ENCODE measurements around the gene PRIM1.

Gene PRIM1

DNA sequence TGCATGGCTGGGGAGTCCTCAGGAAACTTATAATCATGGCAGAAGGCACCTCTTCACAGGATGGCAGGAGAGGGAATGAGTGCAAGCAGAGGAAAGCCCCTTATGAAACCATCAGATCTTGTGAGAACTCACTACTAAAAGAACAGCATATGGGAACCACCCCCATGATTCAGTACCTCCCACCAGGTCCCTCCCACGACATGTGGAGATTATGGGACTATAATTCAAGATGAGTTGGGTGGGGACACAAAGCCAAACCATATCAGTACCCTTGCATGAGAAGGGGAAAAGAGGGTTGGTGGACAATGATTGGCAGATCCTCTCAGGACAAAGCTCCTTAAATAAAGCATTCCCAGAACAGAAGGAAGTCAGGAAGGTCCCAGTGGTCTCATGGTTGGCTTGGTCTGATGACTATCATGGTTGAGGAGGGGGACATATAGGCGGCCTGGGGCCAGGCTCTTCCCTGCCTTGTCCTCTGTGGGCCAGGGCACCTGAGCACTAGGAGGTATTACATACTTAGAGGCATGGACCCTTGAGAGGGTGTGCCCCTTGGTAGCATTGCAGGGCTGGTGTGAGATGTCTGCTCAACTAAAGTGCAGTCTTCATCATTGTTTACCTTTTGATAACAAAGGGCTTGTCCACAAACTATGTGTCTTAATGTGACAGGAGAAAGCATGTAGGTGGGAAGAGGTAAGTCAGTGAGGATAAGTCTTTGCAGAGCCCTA is 33.2 kb upstream of the PRIM1 start:
- H3K4me3 ChIP-seq (ENCODE audit: insufficient read depth, low read depth, low read length) = no peak overlapping the region
- WGBS, 2 experiments = 81 to 85% methylated on average over 1 to 2 of the region's 2 CpGs
- H3K27ac ChIP-seq (ENCODE audit: insufficient read depth, low read depth, low read length, poor library complexity, severe bottlenecking) = no peak overlapping the region
- H3K36me3 ChIP-seq (ENCODE audit: control insufficient read depth, insufficient read depth, low read length) = no peaks in the 10 kb centered on the region
- no peaks in the 10 kb centered on the region for H3K9me3 ChIP-seq (ENCODE audit: control insufficient read depth, low read length)
- no peaks in the 10 kb centered on the region for H3K27me3 ChIP-seq (ENCODE audit: control insufficient read depth, insufficient read depth, low read length, poor library complexity, severe bottlenecking)
- H3K4me1 ChIP-seq (ENCODE audit: control insufficient read depth, insufficient read depth, low read length) = no peaks in the 10 kb centered on the region

DNA sequence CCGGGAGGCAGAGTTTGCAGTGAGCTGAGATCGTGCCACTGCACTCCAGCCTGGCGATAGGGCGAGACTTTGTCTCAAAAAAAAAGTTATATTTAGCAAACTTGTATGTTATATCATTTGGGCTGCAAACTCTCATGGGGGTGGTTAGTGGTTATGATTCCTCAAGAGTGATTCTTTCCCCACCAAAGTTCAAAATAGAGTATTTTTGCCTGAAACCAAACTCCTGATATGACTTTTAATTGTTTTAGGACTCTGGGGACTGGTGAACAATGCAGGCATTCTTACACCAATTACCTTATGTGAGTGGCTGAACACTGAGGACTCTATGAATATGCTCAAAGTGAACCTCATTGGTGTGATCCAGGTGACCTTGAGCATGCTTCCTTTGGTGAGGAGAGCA is 29.6 kb upstream of the PRIM1 start:
- WGBS, 2 experiments = 85 to 96% methylated on average over 4 of the region's 4 CpGs
- H3K36me3 ChIP-seq (ENCODE audit: control insufficient read depth, insufficient read depth, low read length) = no peaks in the 10 kb centered on the region

DNA sequence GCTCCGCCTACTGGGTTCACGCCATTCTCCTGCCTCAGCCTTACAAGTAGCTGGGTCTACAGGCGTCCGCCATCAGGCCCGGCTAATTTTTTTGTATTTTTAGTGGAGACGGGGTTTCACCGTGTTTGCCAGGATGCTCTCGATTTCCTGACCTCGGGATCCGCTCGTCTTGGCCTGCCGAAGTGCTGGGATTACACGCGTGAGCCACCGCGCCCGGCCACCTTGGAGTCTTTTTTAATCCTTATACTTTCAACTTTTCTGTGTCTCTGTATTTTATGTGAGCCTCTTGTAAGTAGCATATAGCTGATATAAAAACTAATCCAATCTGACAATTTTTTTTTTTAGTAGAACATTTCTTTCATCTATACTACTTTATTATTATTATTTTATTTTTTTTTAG is 26.6 kb upstream of the PRIM1 start:
- 93 to 95% methylated on average over 17 of the region's 17 CpGs for WGBS, 2 experiments
- H3K9me3 ChIP-seq (ENCODE audit: control insufficient read depth, low read length) = no peaks in the 10 kb centered on the region
- H3K27me3 ChIP-seq (ENCODE audit: control insufficient read depth, insufficient read depth, low read length, poor library complexity, severe bottlenecking) = no peaks in the 10 kb centered on the region
- H3K4me1 ChIP-seq (ENCODE audit: control insufficient read depth, insufficient read depth, low read length) = no peaks in the 10 kb centered on the region
- H3K4me3 ChIP-seq (ENCODE audit: insufficient read depth, low read depth, low read length) = no peak overlapping the region
- no peak overlapping the region for H3K27ac ChIP-seq (ENCODE audit: insufficient read depth, low read depth, low read length, poor library complexity, severe bottlenecking)
- no peaks in the 10 kb centered on the region for H3K36me3 ChIP-seq (ENCODE audit: control insufficient read depth, insufficient read depth, low read length)

More for the DNA sequence above, 29.6 kb upstream of the PRIM1 start:
- Histone ChIP-seq H3K9me3 (ENCODE audit: control insufficient read depth, low read length) (no peaks in the 10 kb centered on the region), H3K4me3 (ENCODE audit: insufficient read depth, low read depth, low read length) (no peak overlapping the region), H3K4me1 (ENCODE audit: control insufficient read depth, insufficient read depth, low read length) (no peaks in the 10 kb centered on the region), H3K27ac (ENCODE audit: insufficient read depth, low read depth, low read length, poor library complexity, severe bottlenecking) (no peak overlapping the region), H3K27me3 (ENCODE audit: control insufficient read depth, insufficient read depth, low read length, poor library complexity, severe bottlenecking) (no peaks in the 10 kb centered on the region)

DNA sequence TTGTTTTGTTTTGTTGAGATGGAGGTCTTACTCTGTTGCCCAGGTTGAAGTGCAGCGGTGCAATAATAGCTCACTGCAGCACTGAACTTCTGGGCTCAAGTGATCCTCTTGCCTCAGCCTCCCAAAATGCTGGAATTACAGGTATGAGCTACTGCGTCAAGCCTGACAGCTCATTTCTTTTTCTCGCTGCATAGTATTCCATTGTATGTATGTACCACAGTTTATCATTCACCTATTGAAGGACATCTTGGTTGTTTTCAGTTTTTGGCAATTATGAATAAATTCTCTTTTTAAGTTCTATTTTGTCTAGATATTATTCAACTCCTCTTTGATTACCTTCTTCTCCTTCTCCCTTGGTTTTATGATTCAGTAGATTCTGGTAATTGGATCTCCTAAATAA is 24.5 kb upstream of the PRIM1 start:
- Histone ChIP-seq H3K27me3 (ENCODE audit: control insufficient read depth, insufficient read depth, low read length, poor library complexity, severe bottlenecking) (no peaks in the 10 kb centered on the region), H3K9me3 (ENCODE audit: control insufficient read depth, low read length) (no peaks in the 10 kb centered on the region), H3K4me3 (ENCODE audit: insufficient read depth, low read depth, low read length) (no peak overlapping the region), H3K4me1 (ENCODE audit: control insufficient read depth, insufficient read depth, low read length) (no peaks in the 10 kb centered on the region), H3K27ac (ENCODE audit: insufficient read depth, low read depth, low read length, poor library complexity, severe bottlenecking) (no peak overlapping the region), H3K36me3 (ENCODE audit: control insufficient read depth, insufficient read depth, low read length) (no peaks in the 10 kb centered on the region)
- 95 to 100% methylated on average over 3 of the region's 3 CpGs for WGBS, 2 experiments

DNA sequence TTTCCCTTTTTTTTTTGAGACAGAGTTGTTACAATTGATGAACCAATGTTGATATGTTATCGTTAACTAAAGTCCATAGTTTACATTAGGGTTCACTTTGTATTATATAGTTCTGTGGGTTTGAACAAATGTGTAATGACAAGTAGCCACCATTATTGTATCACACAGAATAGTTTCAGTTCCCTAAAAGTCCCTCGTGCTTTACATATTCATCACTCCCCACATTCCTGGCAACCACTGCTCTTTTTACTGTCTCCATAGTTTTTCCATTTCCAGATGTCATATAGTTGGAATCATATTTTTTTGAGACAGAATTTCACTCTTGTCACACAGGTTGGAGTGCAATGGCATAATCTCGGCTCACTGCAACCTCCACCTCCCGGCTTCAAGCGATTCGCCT is 23.5 kb upstream of the PRIM1 start:
- H3K4me3 ChIP-seq (ENCODE audit: insufficient read depth, low read depth, low read length) = no peak overlapping the region
- H3K27me3 ChIP-seq (ENCODE audit: control insufficient read depth, insufficient read depth, low read length, poor library complexity, severe bottlenecking) = no peaks in the 10 kb centered on the region
- no peaks in the 10 kb centered on the region for H3K4me1 ChIP-seq (ENCODE audit: control insufficient read depth, insufficient read depth, low read length)
- no peaks in the 10 kb centered on the region for H3K9me3 ChIP-seq (ENCODE audit: control insufficient read depth, low read length)
- no peaks in the 10 kb centered on the region for H3K36me3 ChIP-seq (ENCODE audit: control insufficient read depth, insufficient read depth, low read length)
- WGBS, 2 experiments = 72 to 80% methylated on average over 5 to 6 of the region's 6 CpGs
- no peak overlapping the region for H3K27ac ChIP-seq (ENCODE audit: insufficient read depth, low read depth, low read length, poor library complexity, severe bottlenecking)

DNA sequence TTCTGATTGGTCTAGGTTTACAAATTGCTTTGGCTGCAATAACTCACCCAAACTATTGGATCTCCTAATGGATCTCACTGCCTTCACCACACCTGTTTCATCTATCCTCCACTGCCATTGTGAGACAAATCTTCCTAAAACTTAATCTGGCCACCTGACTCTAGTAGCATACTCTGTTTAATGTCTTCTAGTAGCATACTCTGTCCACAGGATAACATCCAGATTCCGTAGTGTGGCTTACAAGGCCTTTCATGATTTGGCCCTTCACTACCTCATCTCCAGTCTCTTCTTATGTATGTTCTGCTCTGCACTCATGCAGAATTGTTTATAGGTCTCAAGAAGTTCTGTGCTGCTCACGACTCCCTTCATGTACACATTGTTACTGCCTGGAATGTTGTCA is 21.0 kb upstream of the PRIM1 start:
- Histone ChIP-seq H3K36me3 (ENCODE audit: control insufficient read depth, insufficient read depth, low read length) (no peaks in the 10 kb centered on the region), H3K9me3 (ENCODE audit: control insufficient read depth, low read length) (no peaks in the 10 kb centered on the region), H3K4me1 (ENCODE audit: control insufficient read depth, insufficient read depth, low read length) (no peaks in the 10 kb centered on the region), H3K4me3 (ENCODE audit: insufficient read depth, low read depth, low read length) (no peak overlapping the region), H3K27me3 (ENCODE audit: control insufficient read depth, insufficient read depth, low read length, poor library complexity, severe bottlenecking) (no peaks in the 10 kb centered on the region), H3K27ac (ENCODE audit: insufficient read depth, low read depth, low read length, poor library complexity, severe bottlenecking) (no peak overlapping the region)
- 89 to 98% methylated on average over 2 of the region's 2 CpGs for WGBS, 2 experiments

DNA sequence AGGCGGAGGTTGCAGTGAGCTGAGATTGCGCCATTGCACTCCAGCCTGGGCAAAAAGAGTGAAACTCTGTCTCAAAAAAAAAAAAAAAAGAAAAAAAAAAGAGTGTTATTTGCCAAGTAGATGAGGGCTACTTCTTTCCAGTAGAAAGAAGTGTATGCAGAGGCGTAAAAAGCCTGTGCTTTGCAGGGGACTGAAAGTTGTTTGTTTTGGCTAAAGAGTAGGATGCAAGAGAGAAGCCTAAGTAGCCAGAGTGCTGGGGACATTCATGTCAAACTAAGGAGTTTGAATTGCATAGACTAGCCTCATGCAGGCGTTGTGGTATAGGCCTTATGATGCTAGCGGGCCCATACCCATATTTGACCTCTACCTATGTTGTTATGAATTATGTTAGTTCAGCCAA is 20.5 kb upstream of the PRIM1 start:
- H3K36me3 ChIP-seq (ENCODE audit: control insufficient read depth, insufficient read depth, low read length) = no peaks in the 10 kb centered on the region
- no peak overlapping the region for H3K27ac ChIP-seq (ENCODE audit: insufficient read depth, low read depth, low read length, poor library complexity, severe bottlenecking)
- H3K9me3 ChIP-seq (ENCODE audit: control insufficient read depth, low read length) = no peaks in the 10 kb centered on the region
- no peaks in the 10 kb centered on the region for H3K4me1 ChIP-seq (ENCODE audit: control insufficient read depth, insufficient read depth, low read length)
- 85 to 88% methylated on average over 5 of the region's 5 CpGs for WGBS, 2 experiments
- no peaks in the 10 kb centered on the region for H3K27me3 ChIP-seq (ENCODE audit: control insufficient read depth, insufficient read depth, low read length, poor library complexity, severe bottlenecking)
- no peak overlapping the region for H3K4me3 ChIP-seq (ENCODE audit: insufficient read depth, low read depth, low read length)

DNA sequence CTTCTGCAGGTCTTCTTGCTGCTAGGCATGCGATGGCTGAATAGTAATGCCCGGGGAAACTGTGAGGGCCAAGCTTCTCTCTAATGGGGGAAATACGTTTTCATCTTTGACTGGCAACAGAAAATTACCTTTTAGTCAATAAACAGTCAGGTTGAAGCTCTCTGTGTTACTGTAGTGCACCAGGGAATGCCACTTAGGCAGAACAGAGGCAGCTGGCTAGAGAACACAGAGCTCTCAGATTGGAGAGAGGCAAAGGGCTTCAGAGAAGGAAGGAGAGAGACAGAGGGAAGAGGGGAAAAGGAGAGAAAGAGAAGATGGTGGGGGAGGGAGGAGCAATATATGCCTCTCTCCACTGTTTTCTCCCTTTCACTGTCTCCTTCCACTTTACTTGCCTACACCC is 17.7 kb upstream of the PRIM1 start:
- no peak overlapping the region for H3K27ac ChIP-seq (ENCODE audit: insufficient read depth, low read depth, low read length, poor library complexity, severe bottlenecking)
- H3K36me3 ChIP-seq (ENCODE audit: control insufficient read depth, insufficient read depth, low read length) = no peaks in the 10 kb centered on the region
- 84 to 87% methylated on average over 3 of the region's 3 CpGs for WGBS, 2 experiments
- H3K4me1 ChIP-seq (ENCODE audit: control insufficient read depth, insufficient read depth, low read length) = no peaks in the 10 kb centered on the region
- no peak overlapping the region for H3K4me3 ChIP-seq (ENCODE audit: insufficient read depth, low read depth, low read length)
- no peaks in the 10 kb centered on the region for H3K27me3 ChIP-seq (ENCODE audit: control insufficient read depth, insufficient read depth, low read length, poor library complexity, severe bottlenecking)
- no peaks in the 10 kb centered on the region for H3K9me3 ChIP-seq (ENCODE audit: control insufficient read depth, low read length)

DNA sequence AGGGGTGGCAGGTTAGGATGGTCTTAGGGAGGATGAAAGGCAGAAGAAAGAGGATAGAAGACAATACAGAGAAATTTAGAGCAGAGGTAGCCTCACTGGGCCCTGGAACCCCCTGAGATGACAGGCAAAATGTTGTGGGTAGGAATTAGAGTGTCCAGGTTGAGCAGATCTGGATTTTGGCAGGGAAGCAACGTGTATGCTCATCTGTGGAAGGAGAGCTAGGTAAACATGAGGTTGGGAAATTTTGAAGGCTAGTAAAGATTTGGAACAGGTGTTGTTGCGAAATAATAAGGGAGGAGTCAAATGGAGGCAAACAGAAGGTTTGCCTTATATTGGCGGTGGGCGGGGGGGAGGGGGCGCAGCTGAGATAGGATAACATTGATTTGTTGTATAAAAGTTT is 16.3 kb upstream of the PRIM1 start:
- Histone ChIP-seq H3K4me3 (ENCODE audit: insufficient read depth, low read depth, low read length) (no peak overlapping the region), H3K9me3 (ENCODE audit: control insufficient read depth, low read length) (no peaks in the 10 kb centered on the region), H3K27me3 (ENCODE audit: control insufficient read depth, insufficient read depth, low read length, poor library complexity, severe bottlenecking) (no peaks in the 10 kb centered on the region), H3K4me1 (ENCODE audit: control insufficient read depth, insufficient read depth, low read length) (no peaks in the 10 kb centered on the region), H3K36me3 (ENCODE audit: control insufficient read depth, insufficient read depth, low read length) (no peaks in the 10 kb centered on the region), H3K27ac (ENCODE audit: insufficient read depth, low read depth, low read length, poor library complexity, severe bottlenecking) (no peak overlapping the region)
- 96 to 97% methylated on average over 5 of the region's 5 CpGs for WGBS, 2 experiments

DNA sequence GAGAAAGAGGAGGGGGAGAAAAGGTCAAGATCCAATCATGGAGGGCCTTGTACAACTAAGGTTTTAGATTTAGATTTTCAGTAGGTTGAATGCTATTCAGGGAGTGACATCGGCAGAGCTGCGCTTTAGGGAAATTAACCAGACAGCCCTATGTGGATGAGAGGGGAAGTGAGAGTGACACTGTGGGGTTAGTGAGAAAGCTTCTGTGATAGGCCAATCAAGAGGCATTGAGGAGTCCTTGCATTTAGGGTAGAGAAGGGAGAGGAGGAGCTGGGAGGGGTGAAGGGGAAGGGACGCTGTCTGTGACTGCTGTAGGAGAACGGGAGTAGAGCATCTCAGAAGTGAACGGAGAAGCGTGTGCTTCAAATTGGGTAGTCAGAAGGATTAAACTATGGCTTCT is 14.4 kb upstream of the PRIM1 start:
- no peak overlapping the region for H3K4me3 ChIP-seq (ENCODE audit: insufficient read depth, low read depth, low read length)
- H3K4me1 ChIP-seq (ENCODE audit: control insufficient read depth, insufficient read depth, low read length) = no peaks in the 10 kb centered on the region
- H3K27ac ChIP-seq (ENCODE audit: insufficient read depth, low read depth, low read length, poor library complexity, severe bottlenecking) = no peak overlapping the region
- no peaks in the 10 kb centered on the region for H3K27me3 ChIP-seq (ENCODE audit: control insufficient read depth, insufficient read depth, low read length, poor library complexity, severe bottlenecking)
- H3K36me3 ChIP-seq (ENCODE audit: control insufficient read depth, insufficient read depth, low read length) = no peaks in the 10 kb centered on the region
- no peaks in the 10 kb centered on the region for H3K9me3 ChIP-seq (ENCODE audit: control insufficient read depth, low read length)
- 89% methylated on average over 6 of the region's 6 CpGs for WGBS, 2 experiments
